ENCODE results near the gene DCXR.
A peak's percentile ranks its signal among the peaks of the same experiment; 100 is the strongest.

DCXR gene

GRCh38 chr17:82037092-82037888 is at the start of gene DCXR:
Gene DCXR, minus strand, starts transcription at chr17:82037697. Its CDS starts 15 bp downstream, at chr17:82037682.
- H3K4me1 Mint-ChIP-seq, result peaks cover 45% of the 10 kb centered on the region
- DNase-seq, result peak; percentile 98
- H3K4me3 Mint-ChIP-seq, result peak within 1 kb of the TSS; percentile 79
- peaks cover 11% of the 10 kb centered on the region for H3K27me3 Mint-ChIP-seq (ENCODE audit: low read depth, poor library complexity)
- H3K27ac Mint-ChIP-seq, result peak within 1 kb of the TSS; percentile 79
- peaks cover 8% of the 10 kb centered on the region for H3K9me3 Mint-ChIP-seq
- no peaks in the 10 kb centered on the region for H3K36me3 Mint-ChIP-seq (ENCODE audit: low read depth)
- TF ChIP-seq CTCF (IDR thresholded peaks at IDR 0.05), result peak; percentile 67

- TF ChIP-seq CTCF (IDR thresholded peaks at IDR 0.05), result no peak
- no peak overlapping the region for H3K27ac Mint-ChIP-seq
- no peaks in the 10 kb centered on the region for H3K36me3 Mint-ChIP-seq (ENCODE audit: low read depth)
- no peak for DNase-seq
- H3K4me1 Mint-ChIP-seq, result no peaks in the 10 kb centered on the region
- H3K4me3 Mint-ChIP-seq, result no peak overlapping the region
- H3K27me3 Mint-ChIP-seq (ENCODE audit: low read depth, poor library complexity), result no peaks in the 10 kb centered on the region
- no peaks in the 10 kb centered on the region for H3K9me3 Mint-ChIP-seq
Observed at GRCh38 chr17:82085931-82086764, 48.7 kb upstream of the DCXR start.

GRCh38 chr17:82085031-82085861 is 47.7 kb upstream of the DCXR start:
- H3K4me3 Mint-ChIP-seq, result no peak overlapping the region

GRCh38 chr17:82084373-82085030 is 47.0 kb upstream of the DCXR start:
- no peak overlapping the region for H3K4me3 Mint-ChIP-seq
- H3K4me1 Mint-ChIP-seq, result no peaks in the 10 kb centered on the region
- no peaks in the 10 kb centered on the region for H3K36me3 Mint-ChIP-seq (ENCODE audit: low read depth)
- H3K27me3 Mint-ChIP-seq (ENCODE audit: low read depth, poor library complexity), result no peaks in the 10 kb centered on the region
- DNase-seq, result no peak
- no peak for TF ChIP-seq CTCF (IDR thresholded peaks at IDR 0.05)
- no peak overlapping the region for H3K27ac Mint-ChIP-seq
- H3K9me3 Mint-ChIP-seq, result no peaks in the 10 kb centered on the region

More at GRCh38 chr17:82085031-82085861, 47.7 kb upstream of the DCXR start:
- H3K27ac Mint-ChIP-seq, result no peak overlapping the region
- TF ChIP-seq CTCF (IDR thresholded peaks at IDR 0.05), result no peak
- H3K36me3 Mint-ChIP-seq (ENCODE audit: low read depth), result no peaks in the 10 kb centered on the region
- no peaks in the 10 kb centered on the region for H3K27me3 Mint-ChIP-seq (ENCODE audit: low read depth, poor library complexity)
- H3K4me1 Mint-ChIP-seq, result no peaks in the 10 kb centered on the region
- no peak for DNase-seq
- no peaks in the 10 kb centered on the region for H3K9me3 Mint-ChIP-seq

GRCh38 chr17:82083533-82084359 is 46.2 kb upstream of the DCXR start:
- Mint-ChIP-seq H3K27ac (no peak overlapping the region), H3K4me3 (no peak overlapping the region), H3K27me3 (ENCODE audit: low read depth, poor library complexity) (no peaks in the 10 kb centered on the region), H3K4me1 (no peaks in the 10 kb centered on the region), H3K36me3 (ENCODE audit: low read depth) (no peaks in the 10 kb centered on the region), H3K9me3 (no peaks in the 10 kb centered on the region)
- TF ChIP-seq CTCF (IDR thresholded peaks at IDR 0.05), result no peak
- DNase-seq, result no peak

Data from nephron progenitor cell (in vitro differentiated cells).